ENCODE results near the gene CCL3.
"Not testable (repeated sequence)": the region's sequence is repeated elsewhere in the genome, so short reads cannot be mapped to it uniquely, and the experiment has no call there.

Gene CCL3

DNA sequence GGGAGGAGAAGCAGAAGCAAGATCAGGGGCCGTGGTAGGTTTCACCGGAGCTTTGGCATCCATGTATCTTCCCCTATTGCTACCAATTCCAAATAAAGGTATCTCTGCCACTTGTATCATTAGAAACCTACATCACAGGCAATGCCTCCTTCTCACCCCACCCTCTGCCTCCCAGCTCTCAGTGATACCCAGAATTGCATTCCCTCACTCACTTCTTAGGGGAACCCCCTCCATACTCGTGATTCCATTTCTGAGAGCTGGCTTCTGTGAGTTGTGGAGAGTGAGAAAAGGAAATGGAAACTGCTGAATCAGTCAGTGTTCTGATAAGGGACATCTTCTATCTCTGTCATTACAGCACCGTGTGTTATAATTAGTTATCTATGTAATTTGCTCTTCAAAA lies 2.3 kb upstream of the CCL3 start:
- TF ChIP-seq, protein P1, sequence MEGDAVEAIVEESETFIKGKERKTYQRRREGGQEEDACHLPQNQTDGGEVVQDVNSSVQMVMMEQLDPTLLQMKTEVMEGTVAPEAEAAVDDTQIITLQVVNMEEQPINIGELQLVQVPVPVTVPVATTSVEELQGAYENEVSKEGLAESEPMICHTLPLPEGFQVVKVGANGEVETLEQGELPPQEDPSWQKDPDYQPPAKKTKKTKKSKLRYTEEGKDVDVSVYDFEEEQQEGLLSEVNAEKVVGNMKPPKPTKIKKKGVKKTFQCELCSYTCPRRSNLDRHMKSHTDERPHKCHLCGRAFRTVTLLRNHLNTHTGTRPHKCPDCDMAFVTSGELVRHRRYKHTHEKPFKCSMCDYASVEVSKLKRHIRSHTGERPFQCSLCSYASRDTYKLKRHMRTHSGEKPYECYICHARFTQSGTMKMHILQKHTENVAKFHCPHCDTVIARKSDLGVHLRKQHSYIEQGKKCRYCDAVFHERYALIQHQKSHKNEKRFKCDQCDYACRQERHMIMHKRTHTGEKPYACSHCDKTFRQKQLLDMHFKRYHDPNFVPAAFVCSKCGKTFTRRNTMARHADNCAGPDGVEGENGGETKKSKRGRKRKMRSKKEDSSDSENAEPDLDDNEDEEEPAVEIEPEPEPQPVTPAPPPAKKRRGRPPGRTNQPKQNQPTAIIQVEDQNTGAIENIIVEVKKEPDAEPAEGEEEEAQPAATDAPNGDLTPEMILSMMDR (IDR thresholded peaks at IDR 0.05), result no peak
- H3K9me3 ChIP-seq, result no peaks in the 10 kb centered on the region
- no peak overlapping the region for H3K27ac ChIP-seq
- intact Hi-C loops (cut with DNase I; ENCODE audit: low total_unique reads), result no loop called here
- H3K4me3 ChIP-seq, result no peak overlapping the region
- no peaks in the 10 kb centered on the region for H3K27me3 ChIP-seq
- no peak for DNase-seq
- H3K36me3 ChIP-seq, result no peaks in the 10 kb centered on the region
- no peaks in the 10 kb centered on the region for H3K4me1 ChIP-seq

DNA sequence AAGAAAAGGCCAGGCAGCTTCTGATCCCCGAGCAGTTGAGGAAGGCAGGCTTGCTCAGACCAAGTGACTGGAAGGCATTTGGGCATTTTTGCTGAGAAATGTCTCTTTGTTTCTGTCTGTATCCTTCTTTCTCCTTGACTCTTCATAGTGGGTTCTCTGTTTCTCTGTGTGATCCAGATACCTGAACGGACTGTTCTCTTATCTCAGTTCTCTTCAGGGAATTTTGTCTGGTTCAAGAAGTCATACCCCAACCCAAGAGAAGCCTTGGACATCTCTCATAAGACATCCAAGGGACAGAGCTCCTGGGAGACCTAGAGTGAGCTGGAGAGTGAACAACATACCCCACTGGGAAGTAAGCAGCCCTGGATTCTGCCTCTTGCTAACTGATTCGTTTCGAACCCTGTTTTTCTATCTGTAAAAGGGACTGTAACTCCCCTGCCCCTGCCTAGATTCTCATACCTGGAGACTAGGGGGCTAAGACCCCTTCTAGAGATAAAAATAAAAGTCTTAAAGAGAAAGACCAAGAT lies 541 bp downstream of the CCL3 start:
- Histone ChIP-seq H3K27me3 (no peaks in the 10 kb centered on the region), H3K9me3 (no peaks in the 10 kb centered on the region), H3K4me1 (no peaks in the 10 kb centered on the region), H3K36me3 (no peaks in the 10 kb centered on the region), H3K4me3 (no peak overlapping the region), H3K27ac (no peak overlapping the region)
- intact Hi-C loops (cut with DNase I; ENCODE audit: low total_unique reads), result no loop called here
- TF ChIP-seq, protein P1 (IDR thresholded peaks at IDR 0.05), result no peak
- no peak for DNase-seq

DNA sequence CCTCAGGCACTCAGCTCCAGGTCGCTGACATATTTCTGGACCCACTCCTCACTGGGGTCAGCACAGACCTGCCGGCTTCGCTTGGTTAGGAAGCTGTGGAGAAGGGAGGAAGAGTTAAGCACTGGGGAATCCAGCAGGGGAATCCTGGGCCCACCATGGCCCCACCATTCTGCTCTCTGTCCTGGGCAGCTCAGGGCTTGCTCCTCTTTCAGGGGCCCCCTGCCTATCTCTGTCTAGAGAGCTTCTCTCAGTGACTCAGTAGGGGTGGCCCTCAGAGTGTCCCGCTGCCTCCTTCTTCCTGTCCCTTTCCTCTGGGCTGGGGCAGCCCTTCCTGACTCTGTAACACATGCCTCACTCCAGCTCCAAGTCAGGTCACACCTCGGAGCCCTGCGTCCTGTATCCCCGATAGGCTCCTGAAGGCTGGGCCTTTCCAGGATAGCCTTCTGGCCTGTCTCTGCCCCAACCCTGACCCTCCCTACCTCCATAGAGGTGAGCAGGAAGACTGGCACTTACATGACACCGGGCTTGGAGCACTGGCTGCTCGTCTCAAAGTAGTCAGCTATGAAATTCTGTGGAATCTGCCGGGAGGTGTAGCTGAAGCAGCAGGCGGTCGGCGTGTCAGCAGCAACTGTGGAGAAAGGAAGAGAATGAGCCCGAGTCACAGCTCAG lies 1.1 kb downstream of the CCL3 start:
- no peak overlapping the region for H3K4me3 ChIP-seq
- TF ChIP-seq, protein P1 (IDR thresholded peaks at IDR 0.05), result no peak
- no peak overlapping the region for H3K27ac ChIP-seq
- intact Hi-C loops (cut with DNase I; ENCODE audit: low total_unique reads), result no loop called here
- no peak for DNase-seq
- no peaks in the 10 kb centered on the region for H3K9me3 ChIP-seq
- H3K36me3 ChIP-seq, result no peaks in the 10 kb centered on the region
- no peaks in the 10 kb centered on the region for H3K4me1 ChIP-seq
- H3K27me3 ChIP-seq, result no peaks in the 10 kb centered on the region

DNA sequence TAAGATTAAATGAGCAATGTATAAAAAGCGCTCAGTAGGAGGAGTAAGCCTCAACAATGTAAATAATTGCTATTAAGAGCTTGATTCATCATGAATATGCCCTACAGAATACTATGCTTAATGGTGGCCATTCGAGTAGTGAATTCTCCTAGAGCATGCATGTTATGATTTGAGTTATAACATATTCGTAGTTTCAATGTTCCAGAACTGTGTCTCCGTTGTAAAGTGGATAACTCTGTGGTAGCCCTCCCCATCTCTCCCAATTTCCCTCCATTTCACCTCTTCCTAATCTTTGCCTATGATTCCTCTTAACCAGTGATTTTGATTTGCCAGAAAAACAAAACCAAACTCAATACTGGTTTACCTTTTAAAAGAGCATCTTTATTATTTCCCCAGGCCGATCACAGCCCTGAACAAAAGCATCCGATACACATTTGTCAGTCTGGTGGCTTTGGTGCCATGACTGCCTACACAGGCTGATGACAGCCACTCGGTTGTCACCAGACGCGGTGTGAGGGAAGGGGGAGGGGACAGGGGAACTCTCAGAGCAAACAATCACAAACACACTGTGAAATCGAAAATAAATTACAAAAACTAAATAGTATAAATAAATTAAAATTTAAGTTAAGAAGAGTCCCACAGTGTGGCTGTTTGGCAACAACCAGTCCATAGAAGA lies 1.9 kb downstream of the CCL3 start:
- intact Hi-C loops (cut with DNase I; ENCODE audit: low total_unique reads); H3K27ac ChIP-seq; H3K4me1 ChIP-seq; H3K27me3 ChIP-seq; DNase-seq; H3K4me3 ChIP-seq; H3K9me3 ChIP-seq; H3K36me3 ChIP-seq: not testable (repeated sequence)

DNA sequence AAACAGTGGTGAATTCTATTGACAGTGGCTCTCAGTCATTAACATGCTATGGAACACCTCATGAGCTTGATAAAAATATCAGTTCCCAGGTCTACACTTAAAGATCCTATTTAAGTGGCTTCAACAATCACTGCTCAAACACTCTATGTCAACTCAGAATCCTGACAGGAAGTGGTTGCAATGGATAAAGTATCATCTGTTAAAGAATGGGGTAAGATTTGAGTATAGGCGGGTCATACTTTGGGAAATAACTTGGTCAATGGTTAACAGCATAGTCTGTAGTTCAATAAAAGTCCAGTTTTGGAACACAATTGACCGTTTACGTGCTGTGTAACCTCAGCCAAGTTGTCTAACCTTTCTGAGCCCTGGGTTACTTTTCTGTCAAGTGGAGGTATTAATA lies 2.5 kb downstream of the CCL3 start:
- H3K9me3 ChIP-seq; H3K27me3 ChIP-seq; H3K4me1 ChIP-seq; H3K27ac ChIP-seq; H3K4me3 ChIP-seq; intact Hi-C loops (cut with DNase I; ENCODE audit: low total_unique reads); DNase-seq; H3K36me3 ChIP-seq: not testable (repeated sequence)

DNA sequence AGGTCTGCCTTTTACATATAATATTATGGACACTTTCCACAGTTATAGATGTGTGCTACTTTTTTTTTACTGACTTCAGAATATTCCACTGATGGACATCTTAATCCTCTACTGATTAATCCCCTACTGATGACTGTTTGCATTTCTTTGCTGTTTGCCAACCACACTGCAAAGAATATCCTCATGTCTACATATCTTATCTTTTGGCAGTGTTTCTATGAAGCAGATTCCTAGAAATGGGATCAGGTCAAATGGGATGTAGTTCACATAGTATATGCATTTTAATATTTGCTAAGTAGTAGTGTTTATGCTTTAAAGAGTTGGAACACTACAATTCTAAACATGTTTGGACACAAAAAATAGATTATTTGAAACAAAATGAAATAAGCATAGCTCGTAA lies 3.2 kb downstream of the CCL3 start:
- TF ChIP-seq, protein P1 (IDR thresholded peaks at IDR 0.05), result no peak
- H3K9me3 ChIP-seq, result no peaks in the 10 kb centered on the region
- H3K36me3 ChIP-seq, result no peaks in the 10 kb centered on the region
- no peak overlapping the region for H3K4me3 ChIP-seq
- no peaks in the 10 kb centered on the region for H3K4me1 ChIP-seq
- H3K27ac ChIP-seq, result no peak overlapping the region
- DNase-seq, result no peak
- intact Hi-C loops (cut with DNase I; ENCODE audit: low total_unique reads), result no loop called here
- H3K27me3 ChIP-seq, result no peaks in the 10 kb centered on the region

Data from tibial artery (tissue), 4 donors.